Activated T-cell treated with anti-CD3 and anti-CD28 coated beads for 4 hours (primary cell): ENCODE measurements around the gene RMND1.
"Not testable (repeated sequence)": the region's sequence is repeated elsewhere in the genome, so short reads cannot be mapped to it uniquely, and the experiment has no call there.

Experiments used
- DNase-seq: peaks from one replicate; pipeline ENCODE4 v3.0.0-alpha.2; 2020

The RMND1 gene, protein sequence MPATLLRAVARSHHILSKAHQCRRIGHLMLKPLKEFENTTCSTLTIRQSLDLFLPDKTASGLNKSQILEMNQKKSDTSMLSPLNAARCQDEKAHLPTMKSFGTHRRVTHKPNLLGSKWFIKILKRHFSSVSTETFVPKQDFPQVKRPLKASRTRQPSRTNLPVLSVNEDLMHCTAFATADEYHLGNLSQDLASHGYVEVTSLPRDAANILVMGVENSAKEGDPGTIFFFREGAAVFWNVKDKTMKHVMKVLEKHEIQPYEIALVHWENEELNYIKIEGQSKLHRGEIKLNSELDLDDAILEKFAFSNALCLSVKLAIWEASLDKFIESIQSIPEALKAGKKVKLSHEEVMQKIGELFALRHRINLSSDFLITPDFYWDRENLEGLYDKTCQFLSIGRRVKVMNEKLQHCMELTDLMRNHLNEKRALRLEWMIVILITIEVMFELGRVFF

DNA sequence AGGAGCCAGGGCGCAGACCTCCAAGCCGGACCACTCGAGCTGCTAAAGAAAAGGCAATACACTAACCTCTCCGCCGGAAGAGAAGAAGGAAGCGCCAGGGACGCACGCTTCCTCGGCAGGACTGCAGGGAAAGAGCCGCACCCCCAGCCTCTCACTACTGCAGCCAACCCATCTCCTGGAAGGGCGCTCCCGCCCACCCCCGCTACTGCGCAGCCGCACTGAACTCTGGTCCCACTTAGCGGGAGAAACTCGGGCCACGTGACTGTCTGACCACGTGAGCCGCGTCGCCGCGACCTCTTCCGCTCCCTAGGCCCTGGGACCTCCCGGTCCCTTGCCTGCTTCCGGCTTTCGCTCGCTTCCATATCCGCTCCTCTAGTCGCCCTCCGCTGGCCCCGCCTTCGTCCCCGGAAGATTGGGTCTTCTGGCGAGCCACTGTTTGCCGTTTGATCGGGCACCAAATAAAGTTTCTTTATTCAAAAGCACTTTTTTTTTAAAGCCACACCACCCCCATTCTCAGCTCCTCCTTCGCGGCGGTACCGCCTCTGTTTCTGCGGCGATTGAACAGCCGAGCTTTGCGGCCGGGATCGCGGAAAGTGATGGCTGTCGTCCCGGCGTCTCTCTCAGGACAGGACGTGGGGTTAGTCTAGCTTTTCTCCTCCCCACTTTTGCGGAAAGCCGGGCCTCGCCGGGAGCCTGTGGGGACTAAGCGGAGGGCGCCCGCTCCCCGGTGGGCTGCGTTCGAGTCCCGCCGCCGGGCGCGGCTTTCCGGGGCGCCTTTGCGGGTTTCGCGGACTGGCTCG is at the start of gene RMND1:
Gene RMND1, minus strand, starts transcription at position 177 of the 800 bp plus-strand sequence. CDS start 6,315 bp downstream, outside the sequence.
- peak; percentile 98 for DNase-seq

DNA sequence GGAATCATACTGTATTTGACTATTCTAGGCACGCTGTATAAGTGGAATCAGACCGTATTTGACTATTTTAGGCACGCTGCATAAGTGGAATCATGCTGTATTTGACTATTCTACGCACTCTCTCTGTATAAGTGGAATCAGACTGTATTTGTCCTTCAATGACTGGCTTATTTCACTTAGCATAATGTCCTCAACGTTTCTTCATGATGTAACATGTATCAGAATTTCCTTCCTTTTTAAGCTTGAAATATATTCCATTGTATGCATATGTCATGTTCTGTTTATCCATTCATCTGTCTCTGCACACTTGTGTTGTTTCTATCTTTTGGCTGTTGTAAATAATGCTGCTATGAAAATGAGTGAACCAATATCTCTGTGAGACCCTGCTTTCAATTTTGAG is 47.6 kb upstream of the RMND1 start:
- no peak for DNase-seq

DNA sequence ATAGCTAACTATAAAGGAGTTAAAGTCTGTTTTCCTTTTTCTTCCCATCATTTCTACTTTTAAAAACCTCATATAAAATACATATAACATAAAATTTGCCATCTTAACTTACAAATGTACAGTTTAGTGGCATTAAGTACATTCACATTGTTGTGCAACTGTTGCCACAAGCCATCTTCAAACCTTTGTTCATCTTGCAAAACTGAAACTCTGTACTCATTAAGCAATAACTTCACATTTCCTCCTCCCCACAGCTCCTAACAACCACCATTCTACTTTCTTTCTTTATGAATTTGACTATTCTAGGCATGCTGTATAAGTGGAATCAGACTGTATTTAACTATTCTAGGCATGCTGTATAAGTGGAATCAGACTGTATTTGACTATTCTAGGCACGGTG is 46.4 kb upstream of the RMND1 start:
- DNase-seq: no peak

DNA sequence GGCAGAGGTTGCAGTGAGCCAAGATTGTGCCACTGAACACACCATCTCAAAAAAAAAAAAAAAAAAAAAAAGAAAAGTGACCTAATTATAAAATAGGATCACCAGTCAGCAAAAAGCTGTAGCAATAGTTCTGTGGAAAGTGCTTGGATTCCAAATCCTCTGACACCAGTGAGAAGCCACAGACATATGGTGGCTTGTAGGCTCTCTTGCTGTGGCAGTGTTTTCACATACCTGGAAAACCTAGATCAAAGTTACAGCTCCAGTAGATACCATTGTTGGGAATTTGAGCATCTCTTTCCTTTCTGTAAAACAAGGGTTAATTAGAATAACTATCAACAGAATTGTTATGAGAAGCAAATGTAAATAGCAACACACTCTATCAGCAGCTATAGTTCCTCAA is 46.0 kb upstream of the RMND1 start:
- DNase-seq: no peak

DNA sequence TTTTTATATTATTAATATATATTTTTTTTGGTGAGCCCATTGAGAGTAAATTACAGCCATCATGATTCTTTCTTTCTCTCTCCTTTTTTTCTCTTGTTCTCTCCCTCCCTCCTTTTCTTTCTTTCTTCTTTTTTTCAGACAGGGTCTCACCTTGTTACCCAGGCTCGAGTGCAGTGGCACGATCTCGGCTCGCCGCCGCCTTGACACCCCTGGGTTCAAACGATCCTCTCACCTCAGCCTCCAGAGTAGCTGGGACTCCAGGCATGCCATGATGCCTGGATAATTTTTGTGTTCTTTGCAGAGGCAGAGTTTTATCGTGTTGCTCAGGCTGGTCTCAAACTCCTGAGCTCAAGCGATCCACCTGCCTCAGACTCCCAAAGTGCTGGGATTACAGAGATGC is 43.5 kb upstream of the RMND1 start:
- DNase-seq: no peak

DNA sequence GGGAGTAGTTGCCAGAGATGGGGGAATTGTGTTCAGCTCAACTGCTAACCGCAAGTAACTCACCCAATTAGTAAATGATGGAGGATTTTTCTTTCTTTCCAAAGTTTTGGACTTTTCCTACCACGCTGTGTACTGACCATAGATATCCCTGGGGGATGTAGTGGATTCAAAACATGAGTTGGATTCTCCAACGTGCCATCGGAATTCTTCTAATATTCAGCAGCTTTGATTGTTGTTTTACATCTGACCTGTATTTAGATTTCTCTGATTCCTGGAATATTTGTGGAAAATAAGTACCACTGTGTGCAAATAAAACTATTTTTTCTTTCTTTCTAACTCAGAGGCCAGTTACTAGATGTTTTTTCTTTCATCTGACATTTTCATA is 43.0 kb upstream of the RMND1 start:
- DNase-seq: no peak

DNA sequence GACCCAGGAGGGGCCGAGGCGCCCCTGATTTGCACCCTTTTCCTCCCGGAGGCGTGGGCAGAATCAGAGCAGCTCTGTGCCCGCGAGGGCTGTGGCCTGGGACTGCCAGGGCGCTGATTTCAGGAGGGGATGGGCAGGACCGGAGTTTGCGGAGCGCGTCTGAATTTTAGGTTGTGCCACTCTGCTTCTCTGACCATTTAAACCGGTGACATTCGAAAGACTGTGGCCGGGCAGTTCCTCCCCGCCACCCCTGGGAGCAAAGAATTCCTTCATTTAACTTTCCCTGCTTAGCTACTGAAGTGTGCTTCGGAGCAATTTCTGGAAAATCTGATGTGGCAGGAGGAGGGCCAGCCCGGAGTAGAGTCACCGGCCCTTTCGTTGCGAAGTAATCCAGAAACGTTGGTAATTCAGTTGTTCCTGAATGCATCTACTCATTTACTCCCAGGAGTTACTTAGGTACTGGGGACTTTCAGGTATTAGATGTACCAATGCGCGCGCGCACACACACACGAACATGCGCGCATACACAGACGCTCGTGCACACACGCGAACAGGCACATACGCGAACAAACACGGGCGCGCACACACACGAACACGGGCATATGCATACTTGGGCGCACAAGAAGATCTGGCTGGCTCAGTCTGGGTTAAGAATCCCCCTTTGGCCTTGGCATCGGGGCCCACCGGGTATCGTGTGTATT is 42.5 kb upstream of the RMND1 start:
- no peak for DNase-seq

DNA sequence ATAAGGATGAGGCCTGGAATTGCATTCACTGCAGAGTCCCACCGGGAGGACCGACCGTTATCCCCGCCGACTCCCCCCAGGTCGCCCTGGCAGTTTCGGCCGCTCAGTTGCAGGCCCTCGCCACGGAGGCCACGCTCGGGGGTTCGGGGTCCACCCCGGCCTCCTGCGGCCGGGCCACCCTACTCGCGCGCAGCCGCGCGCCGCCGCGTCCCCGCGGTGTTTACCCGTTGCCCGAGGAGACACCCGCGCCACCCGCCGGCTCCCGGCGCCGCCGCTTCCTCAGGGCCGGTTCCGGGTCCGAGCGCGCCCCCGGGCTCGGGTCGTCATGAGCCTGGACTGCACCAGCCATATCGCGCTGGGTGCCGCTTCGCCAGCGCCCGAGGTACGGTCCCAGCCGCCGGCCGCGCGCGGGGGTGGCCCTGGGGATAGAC is 41.9 kb upstream of the RMND1 start, which contains the start of gene CCDC170:
Gene CCDC170, plus strand, starts transcription at position 214 of the 431 bp plus-strand sequence. Its CDS starts 112 bp downstream, at position 326.
- DNase-seq: no peak

DNA sequence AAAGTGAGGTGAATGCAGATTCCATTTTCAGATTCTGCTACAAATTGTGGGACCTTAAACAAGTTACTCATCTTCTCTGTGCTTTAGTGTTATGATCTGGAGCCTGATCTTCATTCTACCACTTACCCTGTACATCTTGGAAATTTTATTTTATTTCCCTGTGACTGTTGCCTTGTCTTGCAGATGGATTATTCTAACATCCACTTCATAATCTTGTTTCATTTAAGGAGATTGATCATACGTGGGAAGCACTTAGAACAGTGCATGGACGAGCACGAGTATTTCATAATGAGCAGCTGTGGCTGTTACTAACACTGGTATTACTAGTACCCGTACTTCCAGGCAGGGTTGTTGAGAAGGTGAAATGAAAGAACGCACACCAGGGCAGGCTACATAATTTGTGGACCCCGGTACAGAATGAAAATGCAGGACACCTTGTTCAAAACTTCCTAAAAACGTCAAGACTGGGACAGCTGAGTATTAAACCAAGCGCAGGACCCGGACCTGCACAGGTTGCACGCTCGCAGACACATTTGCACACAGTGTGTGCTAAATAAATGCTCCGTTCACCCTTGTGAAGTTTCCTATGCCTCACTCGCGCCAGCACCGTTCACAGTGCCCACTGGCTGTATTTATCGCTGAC is 41.4 kb upstream of the RMND1 start:
- DNase-seq: no peak

DNA sequence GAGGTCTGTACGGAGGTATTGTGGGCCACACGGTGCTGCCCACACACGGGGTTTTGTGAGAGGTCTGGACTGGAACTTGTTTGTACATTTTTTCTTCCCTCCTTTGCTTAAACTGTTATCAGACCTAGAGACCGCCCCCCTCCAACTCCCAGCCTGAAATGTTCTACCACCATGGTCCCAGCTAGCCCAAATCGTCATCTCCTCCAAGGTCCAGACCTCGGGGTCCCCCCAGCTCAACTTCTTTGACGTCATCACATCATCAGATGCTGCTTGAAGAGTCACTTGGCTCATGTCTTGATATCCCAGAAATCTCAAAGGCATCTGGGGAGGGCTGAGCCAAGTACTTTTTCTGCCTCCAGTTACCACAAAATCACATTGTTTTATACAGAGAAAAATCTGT is 39.1 kb upstream of the RMND1 start:
- DNase-seq: no peak

DNA sequence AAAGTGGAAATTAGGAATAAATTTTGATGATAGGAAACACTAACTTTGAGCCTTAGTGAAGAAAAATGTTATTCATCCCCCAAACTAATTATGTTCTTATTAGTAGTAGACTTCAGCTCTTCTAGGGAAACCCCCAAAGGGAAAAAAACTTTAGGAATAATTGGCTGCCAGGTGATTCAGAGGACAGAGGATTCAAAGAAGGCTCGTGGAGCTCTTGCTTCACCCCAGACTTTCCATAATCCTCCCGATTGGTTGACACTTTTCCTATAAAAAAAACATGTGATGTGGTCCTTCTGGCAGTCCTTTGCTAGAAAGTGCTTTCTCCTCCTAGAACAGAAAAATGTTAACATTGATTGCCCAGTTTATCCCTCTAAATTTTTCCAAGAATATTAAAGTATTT is 36.3 kb upstream of the RMND1 start:
- no peak for DNase-seq

DNA sequence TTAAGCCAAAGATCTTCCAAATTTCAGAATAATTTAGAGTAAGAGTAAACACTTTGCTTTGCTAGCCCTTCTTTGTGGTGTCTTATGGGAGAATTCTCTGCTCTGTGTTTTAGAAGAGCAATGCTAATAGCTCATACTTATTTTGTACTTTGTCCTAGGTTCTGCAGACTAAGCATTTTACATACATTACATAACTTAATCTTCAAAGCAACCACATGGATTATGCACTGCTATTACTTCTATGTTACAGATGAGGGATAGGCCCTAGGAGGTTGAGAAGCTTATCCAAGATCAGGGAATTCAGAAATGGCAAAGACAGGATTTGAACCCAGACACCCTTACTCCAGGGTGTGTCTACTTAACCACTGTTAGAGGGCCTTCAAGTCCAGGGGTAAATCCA is 32.1 kb upstream of the RMND1 start:
- DNase-seq: no peak

DNA sequence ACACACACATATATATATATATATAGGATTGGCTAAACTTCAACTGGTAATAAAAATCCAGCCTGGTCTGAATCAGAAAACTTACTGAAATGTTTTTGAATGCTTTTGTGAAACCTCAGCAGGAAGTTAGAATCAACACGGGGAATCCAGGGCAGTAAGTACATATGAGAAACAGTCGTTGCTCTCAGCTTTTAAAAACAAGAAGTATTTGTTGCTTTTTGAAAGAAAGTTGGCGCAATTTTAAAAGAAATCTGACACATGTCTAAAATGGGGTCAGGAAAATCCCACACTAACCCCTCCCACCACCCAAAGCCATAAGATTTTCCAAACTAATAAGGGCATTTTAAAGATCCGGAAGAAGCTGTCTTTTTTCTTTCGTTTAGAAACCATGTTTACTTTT is 30.4 kb upstream of the RMND1 start:
- no peak for DNase-seq

DNA sequence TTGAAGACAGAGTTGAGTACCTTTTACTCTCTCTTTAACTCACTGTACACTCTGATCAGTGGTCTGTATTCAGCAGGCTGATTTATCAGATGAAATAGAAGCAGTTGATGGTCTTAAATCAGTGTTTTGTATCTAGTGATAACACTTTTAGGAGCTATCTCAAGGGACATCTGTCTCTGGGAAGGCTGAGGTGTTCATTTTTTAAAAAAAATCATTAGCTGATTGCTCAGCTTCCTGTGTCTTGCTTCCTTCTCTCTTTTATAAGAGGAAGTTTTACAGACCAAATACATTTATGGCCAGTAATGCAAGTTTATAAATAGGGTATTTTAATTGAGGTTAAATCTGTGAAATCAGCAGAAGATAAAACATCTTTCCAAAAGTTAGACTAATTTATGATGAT is 29.9 kb upstream of the RMND1 start:
- no peak for DNase-seq

DNA sequence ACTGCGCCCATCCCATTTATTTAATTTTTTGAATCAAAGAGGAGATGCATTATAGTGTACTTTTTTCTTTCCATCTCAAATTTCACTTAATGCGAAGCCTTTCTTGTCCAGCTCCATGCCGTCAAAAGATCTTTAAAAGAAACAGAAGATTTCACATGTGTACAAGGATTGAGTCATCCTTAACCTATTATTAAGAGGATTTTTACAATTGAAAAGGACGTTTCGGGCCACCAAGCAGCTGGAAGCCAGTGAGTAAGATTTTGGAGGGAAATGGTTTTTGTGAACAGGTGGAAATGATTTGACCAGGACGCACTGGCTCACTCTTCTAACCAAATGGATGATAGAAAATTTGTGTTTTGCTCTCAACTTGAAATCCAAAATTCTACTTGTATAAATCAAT is 26.7 kb upstream of the RMND1 start:
- no peak for DNase-seq

DNA sequence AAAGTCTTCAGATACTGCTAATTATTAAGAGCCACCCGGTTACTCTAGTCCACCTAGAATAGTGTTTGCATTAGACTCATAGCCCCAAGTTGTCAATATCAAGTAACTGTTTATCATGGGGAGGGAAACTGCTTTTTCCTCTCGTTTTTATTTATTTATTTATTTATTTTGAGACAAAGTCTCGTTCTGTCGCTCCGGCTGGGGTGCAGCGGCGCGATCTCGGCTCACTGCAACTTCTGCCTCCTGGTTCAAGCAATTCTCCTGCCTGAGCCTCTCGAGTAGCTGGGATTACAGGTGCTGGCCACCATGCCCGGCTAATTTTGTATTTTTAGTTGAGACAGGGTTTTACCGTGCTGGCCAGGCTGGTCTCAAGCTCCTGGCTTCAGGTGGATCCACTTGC is 25.8 kb upstream of the RMND1 start:
- DNase-seq: no peak

DNA sequence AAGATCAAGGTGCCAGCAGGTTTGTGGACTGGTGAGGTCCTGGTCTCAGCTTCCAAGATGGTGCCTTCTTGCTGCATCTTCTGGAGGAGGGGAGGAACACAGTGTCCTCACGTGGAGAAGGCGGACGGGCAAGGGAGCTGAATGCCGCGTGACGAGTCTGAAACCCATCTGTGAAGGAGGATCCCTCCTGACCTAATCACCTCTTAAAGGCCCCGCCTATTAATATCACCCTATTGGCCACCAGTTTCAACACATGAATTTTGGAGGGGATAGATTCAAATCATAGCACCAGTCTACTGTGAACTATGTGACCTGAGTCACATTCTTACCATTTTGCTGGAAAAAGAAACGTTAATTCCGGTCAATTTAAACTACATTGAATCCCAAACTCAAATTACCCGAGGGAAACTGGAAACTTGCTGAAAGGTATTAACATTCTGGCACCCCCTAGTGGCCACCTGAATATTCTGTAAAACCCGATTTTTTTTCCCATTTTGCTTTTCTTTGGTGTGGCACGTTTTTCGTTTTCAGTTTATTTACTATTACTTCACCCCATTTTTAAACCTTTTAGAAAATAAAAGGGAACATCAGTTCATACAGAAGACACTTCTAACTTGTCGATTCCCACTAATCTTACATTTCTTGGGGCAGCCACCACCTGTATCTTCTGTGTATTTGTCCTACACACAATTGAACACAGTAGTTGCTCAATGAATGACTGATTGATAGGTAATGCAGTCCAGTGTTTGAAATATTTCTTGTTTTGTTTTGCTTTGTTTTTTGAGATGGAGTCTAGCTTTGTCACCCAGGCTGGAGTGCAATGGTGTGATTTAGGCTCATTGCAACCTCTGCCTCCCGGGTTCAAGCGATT is 24.0 kb upstream of the RMND1 start:
- DNase-seq: peak; percentile 41

DNA sequence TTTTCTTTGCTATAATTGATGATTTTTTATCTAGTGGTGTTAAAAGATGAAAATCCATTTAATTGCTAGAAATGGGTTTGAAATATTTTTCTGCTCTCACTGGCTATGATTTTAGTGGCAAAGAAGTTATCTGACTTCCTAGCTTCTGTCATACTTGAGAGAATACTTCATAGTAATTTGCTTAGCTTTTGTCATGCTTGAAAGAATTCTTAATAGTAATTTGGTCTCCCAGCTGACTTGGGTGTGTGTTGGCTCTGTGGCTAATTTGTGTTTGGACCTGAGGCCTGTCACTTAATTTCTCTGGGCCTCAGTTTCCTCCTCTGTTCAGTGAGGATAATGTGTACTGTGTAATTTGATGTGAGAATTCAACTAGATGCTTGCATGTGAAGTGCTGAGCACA is 12.8 kb upstream of the RMND1 start:
- no peak for DNase-seq

DNA sequence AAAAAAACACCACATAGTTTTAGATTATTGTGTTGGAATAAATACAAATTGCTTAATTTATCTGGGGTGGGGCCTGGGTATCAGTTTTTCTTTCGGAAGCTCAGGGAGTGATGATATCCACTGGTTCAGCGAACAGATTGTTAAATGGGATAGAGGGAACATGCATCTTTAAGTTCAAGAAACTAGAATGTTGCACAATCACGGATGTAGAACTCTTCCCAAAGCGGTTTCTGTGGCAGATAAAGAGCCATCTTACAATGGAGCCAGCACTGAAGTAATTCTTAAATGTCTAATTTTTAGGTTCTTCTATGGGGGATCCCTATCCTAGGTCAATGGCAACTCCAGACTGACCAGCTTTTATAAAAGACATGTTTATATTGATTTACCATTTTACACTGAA is 9.7 kb upstream of the RMND1 start:
- no peak for DNase-seq

DNA sequence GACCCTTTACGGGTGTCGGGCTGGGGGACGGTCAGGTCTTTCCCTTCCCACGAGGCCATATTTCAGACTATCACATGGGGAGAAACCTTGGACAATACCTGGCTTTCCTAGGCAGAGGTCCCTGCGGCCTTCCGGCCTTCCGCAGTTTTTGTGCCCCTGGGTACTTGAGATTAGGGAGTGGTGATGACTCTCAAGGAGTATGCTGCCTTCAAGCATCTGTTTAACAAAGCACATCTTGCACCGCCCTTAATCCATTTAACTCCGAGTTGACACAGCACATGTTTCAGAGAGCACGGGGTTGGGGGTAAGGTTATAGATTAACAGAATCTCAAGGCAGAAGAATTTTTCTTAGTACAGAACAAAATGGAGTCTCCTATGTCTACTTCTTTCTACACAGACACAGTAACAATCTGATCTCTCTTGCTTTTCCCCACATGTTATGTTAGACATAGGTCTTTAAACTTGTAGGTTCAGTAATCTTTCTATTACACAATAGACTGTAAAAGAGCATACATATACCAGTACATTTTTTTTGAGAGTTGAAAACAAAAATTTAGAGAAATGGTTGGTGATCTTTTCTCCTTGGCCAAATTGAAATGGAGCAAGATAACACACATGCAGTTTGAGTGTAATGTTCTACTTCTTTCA is 3.9 kb upstream of the RMND1 start:
- DNase-seq: not testable (repeated sequence)

DNA sequence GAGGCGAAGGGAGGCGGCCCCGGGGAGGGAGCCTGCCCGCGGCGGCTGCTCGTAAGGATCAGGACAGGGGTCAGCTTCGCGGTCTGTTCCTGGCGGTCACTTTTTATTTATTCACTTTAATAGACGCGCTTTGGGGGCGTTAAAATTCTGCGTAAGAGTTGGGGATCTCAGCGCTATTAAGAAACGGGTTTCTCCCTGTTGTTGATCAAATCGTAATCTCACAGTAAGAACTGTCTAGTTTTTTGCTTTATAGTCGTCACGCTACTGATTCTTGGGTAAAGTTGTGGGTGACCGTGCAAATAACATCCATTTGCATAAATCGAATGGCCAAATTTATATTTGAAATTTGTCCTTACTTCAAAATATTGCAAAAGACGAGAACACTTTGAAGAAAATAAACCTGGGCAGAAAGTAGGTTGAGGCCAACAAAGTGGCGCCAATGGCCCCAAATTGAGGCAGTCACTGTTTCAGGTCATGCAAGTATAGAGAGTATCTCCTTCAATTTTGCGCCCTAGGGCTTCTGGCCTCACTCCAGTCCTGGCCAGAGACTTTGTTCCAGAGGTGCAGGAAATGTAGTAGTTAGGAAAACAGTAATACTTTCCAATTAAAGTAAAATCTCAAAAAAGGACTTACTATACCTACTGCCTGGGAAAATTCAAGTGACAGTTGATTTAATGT is 963 bp upstream of the RMND1 start:
- no peak for DNase-seq
